GM12878 (cell line): ENCODE measurements around the gene NDNF. TPM values are rescaled to one million over a fixed set of nuclear protein-coding genes. Genes with fewer than 3 reads are reported as not detected.

Source experiments
- ATAC-seq: fragments of 200-7000 bp; cut with Tn5 transposase; 3 replicates; pipeline ENCODE4 v1.9.1; 2020; ENCODE audit warnings: mild to moderate bottlenecking, moderate library complexity
- BruUV-seq: library from RNA; stranded (reverse); fragments of 400-500 nt; replicated peaks from 2 replicates; lab custom pipeline; 2021; lab: Mats Ljungman, UMichigan
- CTCF ChIA-PET: fragments of 300-600 bp; sonication (Branson Sonifier 250); formaldehyde crosslinking; extraction: SDS; loops from one replicate; lab custom pipeline; 2021; ENCODE audit warnings: inconsistent platforms; lab: Yijun Ruan, JAX
- POLR2A ChIA-PET: fragments of 350-600 bp; formaldehyde crosslinking; extraction: SDS; loops from one replicate; lab custom pipeline; 2021; ENCODE audit warnings: inconsistent platforms; lab: Charles Lee
- RAD21 ChIA-PET: fragments of 300-600 bp; sonication (Branson Sonifier 250); formaldehyde crosslinking; loops from one replicate; lab custom pipeline; 2023; ENCODE audit warnings: antibody characterized with exemption; ENCODE audit not compliant: unreplicated experiment; lab: Charles Lee
- SMC1A ChIA-PET: fragments of 300-600 bp; sonication (Branson Sonifier 250); formaldehyde crosslinking; loops from one replicate; lab custom pipeline; 2023; ENCODE audit not compliant: unreplicated experiment, uncharacterized antibody; lab: Charles Lee
- DNase-seq: peaks from one replicate; pipeline ENCODE4 v3.0.0-alpha.2; 2011; ENCODE audit warnings: low read depth, low spot score
- FAIRE-seq: peaks from 3 replicates; lab custom pipeline; 2011; peaks lifted over from hg19 to GRCh38; lab: Jason Lieb, UNC
- H2AFZ ChIP-seq: 2 replicates; pipeline ENCODE4 v1.6.0; 2011; ENCODE audit warnings: low read depth, low read length, control low read depth; ENCODE audit not compliant: control insufficient read depth
- H3K27ac ChIP-seq: 2 replicates; pipeline ENCODE4 v1.5.1; 2011; ENCODE audit warnings: control low read depth; ENCODE audit not compliant: control insufficient read depth, insufficient read depth
- H3K27me3 ChIP-seq, 2 experiments: replicated peaks in 1 of 2; 2 replicates each; pipeline versions ENCODE4 v1.6.0 to v1.6.1; 2011; ENCODE audit warnings: low read length in 1 of 2; ENCODE audit not compliant: control insufficient read depth in 2 of 2, insufficient read depth in 2 of 2
- H3K36me3 ChIP-seq, 2 experiments: 2 replicates each; pipeline ENCODE4 v1.5.1; 2011; ENCODE audit warnings: low read length in 1 of 2; ENCODE audit not compliant: control insufficient read depth in 2 of 2, insufficient read depth in 2 of 2
- H3K4me1 ChIP-seq: 2 replicates; pipeline ENCODE4 v1.6.1; 2011; ENCODE audit warnings: mild to moderate bottlenecking, low read length, moderate library complexity, mixed read lengths; ENCODE audit not compliant: control insufficient read depth, insufficient read depth
- H3K4me2 ChIP-seq: 2 replicates; pipeline ENCODE4 v1.6.0; 2011; ENCODE audit warnings: control low read depth; ENCODE audit not compliant: control insufficient read depth, insufficient read depth
- H3K4me3 ChIP-seq: fragments of 200-600 bp; sonication (generic); 2 replicates; pipeline ENCODE4 v1.5.1; 2016
- H3K79me2 ChIP-seq: 2 replicates; pipeline ENCODE4 v1.6.0; 2011; ENCODE audit warnings: low read length; ENCODE audit not compliant: control insufficient read depth, insufficient read depth
- H3K9ac ChIP-seq: 2 replicates; pipeline ENCODE4 v1.8.0; 2011; ENCODE audit warnings: low read length, control low read depth, mixed read lengths; ENCODE audit not compliant: control insufficient read depth, insufficient read depth
- H3K9me3 ChIP-seq: replicated peaks from 3 replicates; pipeline ENCODE4 v1.5.1; 2011; ENCODE audit warnings: mild to moderate bottlenecking, low read length; ENCODE audit not compliant: control insufficient read depth, insufficient read depth
- H4K20me1 ChIP-seq: 2 replicates; pipeline ENCODE4 v1.6.0; 2011; ENCODE audit not compliant: control insufficient read depth, insufficient read depth
- BCL11A ChIP-seq: IDR thresholded peaks from 2 replicates; pipeline ENCODE4 v1.6.1; 2011; ENCODE audit warnings: low read depth, low read length
- CEBPB ChIP-seq, 2 experiments: fragments of 150-350 bp in 1 of 2; IDR thresholded peaks; 2 replicates each; pipeline ENCODE4 v1.6.1; 2012 to 2014; ENCODE audit warnings: low read depth in 2 of 2, low read length in 2 of 2, borderline replicate concordance in 1 of 2, inconsistent platforms in 1 of 2
- E4F1 ChIP-seq: fragments of 450-650 bp; IDR thresholded peaks from 2 replicates; pipeline ENCODE4 v1.6.1; 2018; ENCODE audit warnings: borderline replicate concordance, mild to moderate bottlenecking; ENCODE audit not compliant: partially characterized antibody
- ESRRA ChIP-seq: IDR thresholded peaks from 2 replicates; pipeline ENCODE4 v1.6.1; 2012; ENCODE audit warnings: mild to moderate bottlenecking, low read length, improper control_type of control experiment
- IKZF1 ChIP-seq: fragments of 450-650 bp; conservative IDR thresholded peaks from 2 replicates; pipeline ENCODE4 v1.6.1; 2017; ENCODE audit warnings: antibody characterized with exemption, mild to moderate bottlenecking
- MTA2 ChIP-seq: fragments of 450-650 bp; IDR thresholded peaks from 2 replicates; pipeline ENCODE4 v1.6.1; 2016; ENCODE audit warnings: low read depth, mild to moderate bottlenecking, moderate library complexity
- NFIC ChIP-seq: IDR thresholded peaks from 2 replicates; pipeline ENCODE4 v1.6.1; 2012; ENCODE audit warnings: low read depth, mild to moderate bottlenecking, inconsistent platforms, low read length, moderate library complexity
- PAX5 ChIP-seq: IDR thresholded peaks from 2 replicates; pipeline ENCODE4 v1.6.1; 2011; ENCODE audit warnings: low read depth, low read length, borderline replicate concordance
- PBX3 ChIP-seq: IDR thresholded peaks from 2 replicates; pipeline ENCODE4 v1.6.1; 2011; ENCODE audit warnings: mild to moderate bottlenecking, low read depth, low read length, moderate library complexity; ENCODE audit not compliant: insufficient replicate concordance
- POU2F2 ChIP-seq: IDR thresholded peaks from 3 replicates; pipeline ENCODE4 v1.6.1; 2011; ENCODE audit warnings: low read depth, mild to moderate bottlenecking, low read length, borderline replicate concordance
- RCOR1 ChIP-seq: conservative IDR thresholded peaks from 2 replicates; pipeline ENCODE4 v1.6.1; 2012; ENCODE audit warnings: low read depth, low read length, improper control_type of control experiment
- RELB ChIP-seq: fragments of 450-650 bp; IDR thresholded peaks from 2 replicates; pipeline ENCODE4 v1.6.1; 2017; ENCODE audit warnings: low read depth, mild to moderate bottlenecking, moderate library complexity
- RUNX3 ChIP-seq: IDR thresholded peaks from 2 replicates; pipeline ENCODE4 v1.6.1; 2012; ENCODE audit warnings: low read length, inconsistent platforms
- SMC3 ChIP-seq: IDR thresholded peaks from 2 replicates; pipeline ENCODE4 v1.6.1; 2011; ENCODE audit warnings: low read length, improper control_type of control experiment, borderline replicate concordance
- SREBF2 ChIP-seq: IDR thresholded peaks from 2 replicates; pipeline ENCODE4 v1.6.1; 2012; ENCODE audit warnings: mild to moderate bottlenecking, low read length
- STAT3 ChIP-seq: IDR thresholded peaks from 2 replicates; pipeline ENCODE4 v1.6.1; 2011; ENCODE audit warnings: low read depth, low read length, improper control_type of control experiment
- WGBS: methylation state at CpG from one replicate; pipeline ENCODE4 v1.1.6; 2016; ENCODE audit warnings: low lambda C conversion rate; ENCODE audit not compliant: insufficient replicate concordance, insufficient coverage; ENCODE audit errors: missing lambda C conversion rate; 5-methylcytosine and 5-hydroxymethylcytosine counted together
- in situ Hi-C: fragments of 300-500 bp; cut with MboI; formaldehyde crosslinking; loops from 9 replicates; pipeline ENCODE4 v1.14.3; 2018; ENCODE audit warnings: mixed read lengths
- intact Hi-C: fragments of 100-400 bp; cut with micrococcal nuclease; formaldehyde crosslinking; loops from one replicate; pipeline ENCODE4 v1.14.2; 2022; ENCODE audit not compliant: unreplicated experiment
- polyA plus RNA-seq, 11 experiments: library from polyadenylated mRNA; depleted of rRNA in 4 of 11; unstranded in 6 of 11; stranded (reverse) in 5 of 11; fragments of >200 nt; fragmentation: Nextera tagmentation in 4 of 11; fragmentation: Illumina TruSeq in 1 of 11; extraction: Ambion mirVana in 4 of 11; extraction: Trizol in 1 of 11; gene quantifications; 1 replicate in 1 of 11; 2 replicates in 10 of 11; pipeline versions ENCODE4 v1.2.1 to v1.2.3, GENCODE V29; 2011 to 2016; ENCODE audit warnings: inconsistent platforms in 2 of 11, missing spikeins in 2 of 11, low read depth in 1 of 11
- total RNA-seq, 4 experiments: library from RNA; depleted of rRNA in 3 of 4; stranded (reverse); fragments of >200 nt in 3 of 4; fragmentation: Illumina TruSeq in 1 of 4; extraction: Trizol in 1 of 4; gene quantifications; 2 replicates each; pipeline versions ENCODE4 v1.2.1 to v1.2.3, GENCODE V29; 2013 to 2021
- TF ChIP-seq, protein P1 (sequence below): fragments of 450-650 bp; IDR thresholded peaks from 2 replicates; pipeline ENCODE4 v1.6.1; 2017; ENCODE audit warnings: mild to moderate bottlenecking, low read depth, inconsistent platforms; ENCODE audit not compliant: poor library complexity, severe bottlenecking

Gene NDNF
- total and polyA plus RNA-seq, 10 of the 15 experiments (the other 5 are each of a cell fraction or from before 2014, with no cell fraction given) = 0.26 TPM; not detected in 9

GRCh38 chr4:121094297-121094966 lies 22.1 kb upstream of the NDNF start:
- H3K27me3 ChIP-seq = no peaks in the 10 kb centered on the region
- no peak overlapping the region for H3K27ac ChIP-seq
- intact Hi-C loops (no loop called here), in situ Hi-C loops (loop anchor here (10.0 kb wide), 2 partner anchors 940 to 1020 kb away; no protein-coding TSS in a partner anchor)
- no peak overlapping the region for H3K9ac ChIP-seq
- ChIA-PET RAD21 (no interaction called here), CTCF (interaction anchor here (0.6 to 2.0 kb wide), 3 partner anchors 16 to 939 kb away, joined by 3 to 8 read pairs (median 6); no protein-coding TSS in a partner anchor), SMC1A (interaction anchor here (1.1 to 1.4 kb wide), 2 partner anchors 12 to 17 kb away, joined by 3 read pairs; no protein-coding TSS in a partner anchor), POLR2A (no interaction called here)
- no peaks in the 10 kb centered on the region for H3K9me3 ChIP-seq
- DNase-seq = no peak
- no peak for FAIRE-seq
- no TSS peak for BruUV-seq
- no peaks in the 10 kb centered on the region for H4K20me1 ChIP-seq
- no peak for ATAC-seq
- no peaks in the 10 kb centered on the region for H3K4me1 ChIP-seq
- H3K79me2 ChIP-seq = no peaks in the 10 kb centered on the region
- H3K4me2 ChIP-seq = no peak overlapping the region
- no peak overlapping the region for H2AFZ ChIP-seq
- no peak overlapping the region for H3K4me3 ChIP-seq
- 35% methylated on average over 3 of the region's 3 CpGs for WGBS
- H3K36me3 ChIP-seq = no peaks in the 10 kb centered on the region
- no peak for TF ChIP-seq RCOR1
- TF ChIP-seq PAX5 = no peak
- no peak for TF ChIP-seq SMC3
- TF ChIP-seq RELB = no peak
- TF ChIP-seq ESRRA = no peak
- no peak for TF ChIP-seq CEBPB (IDR thresholded peaks at IDR 0.05; ENCODE audit: borderline replicate concordance in 1 of 2, low read depth in 2 of 2, low read length in 2 of 2)
- no peak for TF ChIP-seq POU2F2
- no peak for TF ChIP-seq MTA2
- no peak for TF ChIP-seq SREBF2
- no peak for TF ChIP-seq BCL11A
- no peak for TF ChIP-seq NFIC
- TF ChIP-seq RUNX3 = no peak
- TF ChIP-seq, protein P1, sequence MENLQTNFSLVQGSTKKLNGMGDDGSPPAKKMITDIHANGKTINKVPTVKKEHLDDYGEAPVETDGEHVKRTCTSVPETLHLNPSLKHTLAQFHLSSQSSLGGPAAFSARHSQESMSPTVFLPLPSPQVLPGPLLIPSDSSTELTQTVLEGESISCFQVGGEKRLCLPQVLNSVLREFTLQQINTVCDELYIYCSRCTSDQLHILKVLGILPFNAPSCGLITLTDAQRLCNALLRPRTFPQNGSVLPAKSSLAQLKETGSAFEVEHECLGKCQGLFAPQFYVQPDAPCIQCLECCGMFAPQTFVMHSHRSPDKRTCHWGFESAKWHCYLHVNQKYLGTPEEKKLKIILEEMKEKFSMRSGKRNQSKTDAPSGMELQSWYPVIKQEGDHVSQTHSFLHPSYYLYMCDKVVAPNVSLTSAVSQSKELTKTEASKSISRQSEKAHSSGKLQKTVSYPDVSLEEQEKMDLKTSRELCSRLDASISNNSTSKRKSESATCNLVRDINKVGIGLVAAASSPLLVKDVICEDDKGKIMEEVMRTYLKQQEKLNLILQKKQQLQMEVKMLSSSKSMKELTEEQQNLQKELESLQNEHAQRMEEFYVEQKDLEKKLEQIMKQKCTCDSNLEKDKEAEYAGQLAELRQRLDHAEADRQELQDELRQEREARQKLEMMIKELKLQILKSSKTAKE = no peak
- no peak for TF ChIP-seq IKZF1
- no peak for TF ChIP-seq E4F1
- no peak for TF ChIP-seq STAT3
- no peak for TF ChIP-seq PBX3
